ENCODE data around the gene ABLIM1.
"Not testable (repeated sequence)": the region's sequence is repeated elsewhere in the genome, so short reads cannot be mapped to it uniquely, and the experiment has no call there.

ABLIM1 gene

DNA sequence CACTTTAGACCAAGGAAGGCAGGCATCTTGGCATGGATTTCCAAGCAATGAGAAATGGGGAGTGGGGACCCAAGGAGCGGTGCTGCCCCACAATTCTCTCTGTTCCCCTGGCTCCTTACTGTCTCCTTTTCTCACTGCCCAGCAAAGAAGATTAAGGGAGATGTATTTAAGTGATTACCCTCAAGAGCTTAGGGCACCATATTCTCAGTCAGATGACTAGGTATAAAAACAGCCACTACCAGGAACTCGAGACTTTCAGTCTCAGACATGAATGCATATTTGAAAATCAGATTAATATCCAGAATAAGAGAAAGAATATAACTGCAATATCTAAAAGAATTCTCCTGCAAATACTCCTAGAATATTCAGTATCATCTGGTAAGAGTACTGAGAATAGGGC lies at the start of gene ABLIM1:
Gene ABLIM1, minus strand, starts transcription at position 101 of the 400 bp plus-strand sequence. Its CDS starts 75 bp downstream, at position 26.
- DNase-seq = no peak

DNA sequence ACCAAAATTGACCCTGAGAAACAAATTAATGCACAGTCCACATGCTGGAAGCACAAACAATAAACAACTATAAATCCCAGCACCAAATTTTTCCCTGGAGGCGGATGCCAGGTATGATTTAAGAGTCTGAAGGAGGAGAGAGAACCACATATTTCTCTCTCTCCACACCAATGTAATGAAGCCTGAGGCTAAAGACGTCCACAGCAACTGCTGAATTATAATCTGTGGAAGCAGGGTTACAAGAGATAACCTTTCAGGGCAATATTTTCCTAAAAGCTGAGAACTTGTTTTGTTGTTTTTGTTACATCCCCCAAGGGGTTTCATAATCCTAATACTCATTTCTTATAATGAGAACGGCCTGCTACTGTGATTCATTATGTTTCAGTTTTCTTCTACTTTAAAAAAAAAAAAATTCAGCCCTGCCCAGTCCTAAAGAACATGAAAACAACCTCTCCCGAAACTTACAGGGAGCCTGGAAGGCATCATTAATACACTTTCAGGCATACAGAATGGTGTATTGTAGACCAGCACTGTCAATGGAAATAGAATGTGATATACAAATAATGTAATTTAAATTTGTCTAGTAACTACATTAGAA lies 48.5 kb upstream of the ABLIM1 start:
- no peak for DNase-seq

DNA sequence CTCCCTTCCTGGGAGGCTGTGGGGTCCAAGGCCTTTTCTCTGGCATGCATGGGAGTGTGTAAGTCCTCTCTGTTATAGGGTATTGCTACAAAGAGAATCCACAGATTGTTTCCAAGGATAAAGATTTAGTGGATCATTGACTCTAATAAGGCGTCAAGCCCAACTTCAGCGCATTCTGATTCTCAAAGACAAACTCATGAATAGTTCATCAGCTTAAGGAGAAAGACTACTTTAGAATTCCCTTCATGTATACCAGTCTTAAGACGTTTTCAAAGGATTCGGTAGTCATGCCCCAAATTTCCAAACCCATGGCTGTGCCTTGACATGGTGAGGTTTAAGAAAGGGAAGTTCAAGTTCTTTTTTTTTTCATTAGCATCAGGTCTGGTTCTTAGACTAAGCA lies 46.6 kb upstream of the ABLIM1 start:
- DNase-seq = no peak

DNA sequence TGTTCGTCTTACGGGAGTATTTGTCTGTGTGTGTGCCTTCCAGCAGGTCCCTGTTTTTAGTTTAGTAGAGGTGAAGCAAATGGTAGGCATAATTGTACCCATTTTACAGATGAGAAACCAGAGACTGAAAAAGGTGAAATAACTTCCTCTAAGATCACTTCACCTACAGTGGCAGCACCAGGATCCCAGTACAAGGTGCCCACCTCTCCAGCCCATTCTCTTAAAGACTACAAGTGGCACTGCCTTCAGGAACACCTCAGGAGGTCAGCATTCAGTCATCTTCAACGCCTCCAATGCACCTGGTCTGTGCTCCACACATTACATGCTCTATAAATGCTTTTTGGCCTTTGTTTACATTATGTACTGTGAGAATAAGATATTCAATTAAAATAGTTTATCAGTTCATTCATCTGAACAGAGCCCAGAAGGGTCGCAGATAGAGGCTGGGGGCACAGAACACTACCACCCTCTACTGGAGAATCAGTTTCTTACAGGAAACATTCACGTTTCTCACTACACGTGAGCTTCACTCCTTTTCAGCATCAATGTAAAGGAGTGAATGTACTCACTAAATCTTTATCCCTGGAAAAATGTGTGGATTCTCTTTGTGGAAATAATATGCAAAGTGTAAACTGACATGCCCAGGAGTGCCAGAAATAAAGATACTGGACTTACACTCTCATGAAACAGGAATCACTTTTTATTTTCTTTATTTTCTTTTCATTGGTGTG lies 45.5 kb upstream of the ABLIM1 start:
- peak; percentile 10 for DNase-seq

DNA sequence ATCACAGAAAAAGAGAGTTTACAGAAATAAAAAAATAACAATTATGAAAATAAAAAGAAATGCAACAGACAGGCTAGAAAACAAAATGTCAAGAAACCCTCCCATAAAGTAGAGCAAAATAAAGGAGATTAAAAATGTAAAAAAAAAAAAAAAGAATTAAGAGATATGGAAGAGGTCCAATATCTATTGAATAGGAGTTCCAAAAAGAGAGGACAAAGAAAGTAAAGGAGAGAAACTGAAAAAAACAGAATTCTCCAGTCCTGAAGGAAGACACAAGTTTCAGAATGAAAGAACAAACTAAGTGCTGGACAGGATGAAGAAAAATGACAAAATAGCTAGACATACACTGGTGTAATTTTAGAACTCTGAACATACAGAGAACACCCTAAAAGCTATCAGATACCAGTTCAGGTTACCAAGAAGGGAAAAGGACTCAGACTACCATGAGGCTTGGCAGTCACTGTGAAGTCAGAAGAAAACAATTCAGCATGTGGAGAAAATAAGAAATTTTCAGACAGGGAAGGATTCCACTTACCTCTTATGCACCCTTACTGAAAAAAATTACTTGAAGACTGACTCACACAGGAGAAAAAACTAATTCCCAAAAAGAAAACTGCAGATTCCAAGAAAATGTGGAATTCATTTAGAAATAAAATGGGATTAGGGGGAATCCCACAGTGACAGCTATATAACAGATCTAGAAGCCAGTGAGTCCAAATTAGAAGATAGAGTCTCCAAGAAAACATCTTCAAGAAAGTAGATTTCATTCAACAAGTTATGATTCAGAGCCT lies 40.4 kb upstream of the ABLIM1 start:
- no peak for DNase-seq

DNA sequence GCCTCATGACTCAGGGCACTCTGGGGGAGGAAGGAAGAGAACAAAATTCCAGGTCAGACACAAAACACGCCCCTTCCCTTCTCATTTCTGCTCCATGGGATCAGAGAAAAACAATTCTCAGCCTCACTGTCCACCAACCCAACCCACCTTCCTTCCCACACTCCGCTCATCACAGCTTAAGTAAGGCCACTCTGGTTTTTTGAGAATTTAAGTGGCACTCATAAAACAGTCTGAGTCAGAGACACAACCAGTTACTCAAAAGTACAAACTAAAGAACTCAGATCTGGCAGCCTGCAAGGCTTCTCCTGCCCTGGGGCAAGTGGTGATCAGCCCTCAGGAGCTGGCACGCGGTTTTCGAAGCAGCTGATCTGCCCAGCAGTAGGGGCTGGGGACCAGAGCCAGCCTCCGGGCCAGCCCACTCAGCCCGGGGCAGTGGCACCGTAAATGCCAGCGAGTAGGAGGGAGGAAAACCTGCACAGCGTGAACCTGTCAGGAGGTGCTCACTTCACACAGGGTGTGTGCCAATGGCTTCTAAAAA lies 39.1 kb upstream of the ABLIM1 start:
- no peak for DNase-seq

DNA sequence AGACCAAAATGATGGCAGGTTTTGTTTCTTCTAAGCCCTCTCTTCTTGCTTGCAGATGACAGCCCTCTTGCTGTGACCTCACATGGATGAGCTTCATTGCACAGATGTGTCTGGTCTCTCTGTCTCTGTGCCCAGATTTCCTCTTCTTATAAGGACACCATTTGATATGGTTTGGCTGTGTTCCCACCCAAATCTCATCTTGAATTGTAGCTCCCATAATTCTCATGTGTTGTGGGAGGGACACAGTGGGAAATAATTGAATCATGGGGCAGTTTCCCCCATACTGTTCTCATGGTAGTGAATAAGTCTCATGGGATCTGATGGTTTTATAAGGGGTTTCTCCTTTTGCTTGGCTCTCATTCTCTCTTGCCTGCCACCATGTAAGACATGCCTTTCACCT lies 38.2 kb upstream of the ABLIM1 start:
- DNase-seq = not testable (repeated sequence)

DNA sequence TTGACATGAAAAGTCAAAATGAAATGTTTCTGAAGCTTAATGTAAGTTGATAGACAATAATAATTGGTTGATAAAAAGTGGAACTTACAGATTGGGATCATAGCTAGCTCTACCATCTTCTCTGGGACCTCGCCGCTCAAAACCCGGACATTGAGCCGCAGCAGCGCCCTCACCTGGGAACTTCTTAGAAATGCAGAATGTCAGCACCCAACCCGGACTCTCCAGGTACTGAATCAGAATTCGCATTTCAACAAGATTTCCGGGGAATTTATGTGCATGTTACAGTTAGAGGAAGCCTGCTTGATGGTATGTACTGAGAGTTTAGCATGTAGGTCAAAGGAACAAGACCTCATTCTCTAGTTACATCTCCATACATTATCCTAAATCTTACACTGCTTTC lies 36.7 kb upstream of the ABLIM1 start:
- peak; percentile 36 for DNase-seq

DNA sequence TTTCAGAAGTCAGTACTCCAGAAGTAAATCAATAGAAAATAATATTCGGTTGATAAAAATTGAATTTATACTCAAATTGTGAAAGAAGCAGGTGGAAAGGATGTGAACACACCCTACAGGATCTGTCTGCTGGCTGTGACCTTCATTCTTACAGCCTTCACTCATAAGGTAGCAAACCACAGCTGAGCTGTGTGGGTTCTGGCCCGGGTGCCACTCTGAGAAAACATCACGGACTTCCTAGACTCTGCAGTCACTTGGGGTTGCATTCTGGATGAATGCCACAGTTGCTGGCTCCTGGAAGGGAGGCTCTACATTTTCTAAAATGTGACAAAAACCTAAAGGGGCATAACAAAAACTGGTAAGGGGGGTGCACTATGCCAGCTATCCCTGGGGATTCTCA lies 36.0 kb upstream of the ABLIM1 start:
- DNase-seq = no peak

DNA sequence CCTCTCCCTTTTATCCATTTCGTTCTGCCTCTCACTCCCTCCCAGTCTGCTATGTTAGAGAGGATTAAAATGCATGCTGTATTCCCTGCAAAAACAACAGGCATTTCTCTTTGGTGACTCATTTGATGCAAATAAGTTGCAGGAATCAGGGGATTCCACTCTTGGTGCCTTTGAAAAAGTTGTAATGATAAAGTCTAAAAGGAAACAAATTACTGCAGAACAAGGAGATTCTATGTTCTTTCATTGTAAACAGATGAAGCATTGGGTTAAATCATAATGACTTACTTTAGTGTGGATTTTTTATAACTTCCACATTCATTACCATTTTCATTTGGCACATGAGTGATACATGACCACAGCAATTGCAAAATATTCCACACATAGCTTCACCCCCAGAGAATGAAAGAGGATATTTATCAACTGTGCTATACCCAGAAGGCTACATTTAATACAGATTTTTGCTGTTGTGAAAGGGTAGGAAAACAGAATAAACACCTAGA lies 33.4 kb upstream of the ABLIM1 start:
- DNase-seq = no peak

DNA sequence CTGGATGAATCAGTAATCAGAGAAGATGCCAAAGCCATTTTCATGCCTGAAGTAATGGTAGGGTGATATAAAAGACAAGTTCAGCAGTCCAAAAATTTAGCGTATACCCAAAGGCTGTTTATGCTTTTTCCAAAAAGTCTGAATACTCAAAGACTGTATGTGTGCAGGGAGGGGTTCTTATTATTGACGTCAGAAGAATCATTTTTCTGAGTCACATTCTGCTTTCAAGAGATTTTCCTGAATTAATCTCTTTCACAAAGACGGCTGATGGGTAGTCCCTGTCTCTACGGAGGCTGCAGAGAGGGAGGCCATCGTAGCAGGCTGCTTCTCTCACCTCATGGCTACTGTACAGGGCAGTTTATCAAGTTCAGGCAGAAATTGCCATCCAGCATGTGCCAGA lies 30.7 kb upstream of the ABLIM1 start:
- DNase-seq = no peak

DNA sequence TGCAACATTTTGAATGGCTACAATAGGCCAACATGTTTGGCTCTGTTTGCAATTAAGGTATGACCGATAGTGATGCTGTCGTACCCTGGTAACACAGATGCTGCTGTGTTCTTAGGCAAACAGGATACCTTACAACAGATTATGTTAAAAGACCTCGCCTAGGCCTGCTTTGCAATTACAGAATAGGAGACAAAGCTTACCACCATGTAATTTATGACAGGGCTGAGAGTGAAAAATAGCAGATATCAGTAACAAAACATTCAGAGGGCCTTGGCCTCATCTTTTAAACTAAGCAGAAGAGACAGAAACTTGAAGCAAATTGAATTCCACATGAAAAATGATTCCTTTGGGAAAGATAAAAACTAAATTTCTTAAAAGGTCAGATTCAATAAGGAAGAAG lies 29.4 kb upstream of the ABLIM1 start:
- DNase-seq = no peak

DNA sequence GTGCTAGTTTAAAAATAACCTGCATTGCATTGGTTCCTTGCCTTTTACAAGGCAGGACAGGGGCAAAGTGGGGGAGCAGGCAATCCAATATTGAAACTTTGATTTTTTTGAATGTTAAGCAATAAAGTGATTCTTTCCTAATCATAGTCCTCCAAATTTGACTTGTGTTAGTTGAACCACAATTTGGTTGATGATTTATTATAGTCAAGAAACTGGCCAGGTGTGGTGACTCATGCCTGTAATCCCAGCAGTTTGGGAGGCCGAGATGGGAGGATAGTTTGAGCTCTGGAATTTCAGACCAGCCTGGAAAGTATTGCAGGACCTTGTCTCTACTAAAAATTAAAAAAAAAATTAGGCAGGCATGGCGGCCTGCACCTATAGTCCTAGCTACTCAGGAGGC lies 27.9 kb upstream of the ABLIM1 start:
- no peak for DNase-seq

DNA sequence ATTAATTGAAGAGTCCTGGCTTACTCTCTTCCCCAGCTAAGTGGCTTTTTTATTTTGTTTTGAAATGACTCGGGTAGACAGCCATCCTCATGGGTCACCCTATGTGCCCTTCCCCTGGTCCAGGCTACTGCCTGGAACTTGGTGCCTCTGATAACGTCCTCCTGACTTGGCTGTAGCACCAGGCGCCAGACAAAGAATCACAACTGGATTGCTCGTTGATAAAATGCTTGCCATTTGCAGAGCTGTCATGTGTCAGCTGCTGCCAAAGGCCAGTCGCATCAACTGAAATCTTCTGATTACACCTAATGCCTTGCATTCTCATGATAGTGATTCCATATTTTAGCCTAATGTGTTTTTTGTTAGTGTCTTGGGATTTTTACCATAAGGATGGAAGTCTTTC lies 27.4 kb upstream of the ABLIM1 start:
- DNase-seq = no peak

DNA sequence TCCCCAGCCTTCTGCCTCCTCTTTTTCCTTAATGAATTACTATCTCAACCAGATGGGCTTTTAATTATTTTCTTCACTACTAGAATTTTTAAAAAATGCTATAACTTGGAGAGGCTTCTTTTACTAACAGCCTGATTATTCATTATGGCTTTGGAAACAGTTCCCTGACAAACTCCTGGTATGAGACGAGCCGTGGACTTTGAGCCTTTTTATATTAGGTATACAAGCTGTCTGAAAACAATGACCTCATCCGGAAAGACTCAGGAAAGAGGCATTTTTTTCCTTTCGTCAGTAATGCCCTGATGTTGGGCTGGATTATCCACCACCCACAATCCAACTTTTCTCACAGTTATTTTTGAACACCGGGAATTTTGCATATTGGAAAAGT lies 26.7 kb upstream of the ABLIM1 start:
- DNase-seq = no peak

DNA sequence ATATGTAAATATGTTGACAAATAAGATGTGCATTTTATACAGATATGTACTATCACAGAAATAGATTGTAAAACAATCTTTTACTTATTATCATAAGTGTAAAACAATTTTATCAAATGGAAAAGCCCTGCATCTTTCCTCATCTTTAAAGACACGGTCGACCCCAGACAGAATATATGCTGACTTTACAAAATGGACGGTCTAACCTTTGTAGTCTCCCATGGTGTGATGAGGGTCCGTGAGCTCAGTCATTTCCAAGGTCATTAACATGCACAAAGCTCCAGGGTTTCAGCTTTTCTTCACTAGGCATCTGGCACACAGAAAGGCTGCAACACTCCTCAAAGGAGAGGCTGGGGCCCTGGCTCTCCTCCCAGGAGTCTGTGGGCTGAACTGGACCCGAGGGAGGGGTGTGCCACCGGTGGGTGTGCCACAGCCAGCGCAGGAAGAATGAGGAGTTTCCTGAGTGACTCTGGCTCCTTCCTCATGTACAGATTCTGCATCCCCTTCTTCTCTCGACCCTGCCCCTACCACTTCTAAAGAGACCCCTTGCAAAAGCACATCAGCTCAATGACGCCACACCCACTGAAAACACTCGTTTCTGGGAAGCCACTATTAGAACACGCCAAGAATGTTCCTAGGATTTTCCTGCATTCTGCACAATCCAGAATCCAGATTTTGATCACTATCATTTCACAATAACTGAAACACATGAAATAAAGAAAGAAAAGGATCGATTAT lies 26.2 kb upstream of the ABLIM1 start:
- no peak for DNase-seq

DNA sequence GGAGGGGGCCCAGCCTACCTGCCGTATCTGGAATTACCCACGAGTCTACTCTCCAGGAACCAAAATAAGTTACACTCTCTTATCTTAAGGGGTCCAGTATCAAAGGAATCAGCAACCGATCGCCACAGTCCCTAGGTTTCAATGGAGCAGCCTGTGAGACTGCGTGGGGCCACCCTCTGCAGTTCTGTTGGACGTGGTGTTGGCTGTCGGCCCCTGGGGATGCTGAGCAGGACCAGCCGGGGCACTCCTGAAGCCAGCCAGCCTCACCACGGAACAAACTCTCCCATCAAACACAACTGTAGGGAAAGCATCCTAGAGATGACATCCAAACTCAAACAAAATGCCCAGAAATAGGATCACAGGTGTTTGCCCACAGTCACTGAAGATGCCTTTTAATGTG lies 25.5 kb upstream of the ABLIM1 start:
- DNase-seq = no peak

DNA sequence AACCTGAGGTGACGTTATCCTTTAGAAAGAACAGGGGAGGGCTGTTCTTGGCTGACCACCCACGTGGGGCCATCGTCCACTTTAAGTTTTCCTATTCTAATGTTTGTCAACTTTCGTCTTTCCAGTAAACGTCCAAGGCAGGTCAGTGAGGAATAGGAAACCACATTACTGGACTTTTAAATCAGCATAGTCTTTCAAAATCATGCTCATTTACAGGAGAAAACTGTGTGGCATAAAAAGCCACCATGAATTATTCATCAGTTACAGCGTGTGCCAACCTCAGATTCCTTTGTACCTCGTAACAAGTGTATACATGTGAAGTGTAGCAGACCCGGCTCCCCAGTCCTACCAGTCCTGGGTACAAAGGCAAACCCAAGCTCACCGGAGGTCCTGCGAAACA lies 25.1 kb upstream of the ABLIM1 start:
- no peak for DNase-seq

DNA sequence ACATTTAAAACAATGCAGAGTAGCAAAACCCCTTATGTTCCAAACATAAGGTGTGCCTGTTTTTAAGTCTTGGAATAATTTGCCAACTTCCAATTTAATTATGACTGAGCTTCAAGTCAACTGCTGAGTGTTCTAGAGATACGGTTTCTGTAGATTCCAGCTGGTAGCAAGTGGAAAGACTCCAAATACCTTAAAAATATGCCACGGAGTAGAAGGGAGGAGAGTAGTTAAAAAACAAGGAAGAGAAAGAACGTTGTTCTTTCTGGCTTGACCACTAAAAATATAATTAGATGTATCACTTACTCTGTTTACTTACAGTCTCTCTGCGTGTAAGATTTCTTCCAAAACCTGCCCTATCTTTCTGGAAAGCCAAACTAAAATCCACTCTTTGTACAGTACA lies 24.5 kb upstream of the ABLIM1 start:
- no peak for DNase-seq

DNA sequence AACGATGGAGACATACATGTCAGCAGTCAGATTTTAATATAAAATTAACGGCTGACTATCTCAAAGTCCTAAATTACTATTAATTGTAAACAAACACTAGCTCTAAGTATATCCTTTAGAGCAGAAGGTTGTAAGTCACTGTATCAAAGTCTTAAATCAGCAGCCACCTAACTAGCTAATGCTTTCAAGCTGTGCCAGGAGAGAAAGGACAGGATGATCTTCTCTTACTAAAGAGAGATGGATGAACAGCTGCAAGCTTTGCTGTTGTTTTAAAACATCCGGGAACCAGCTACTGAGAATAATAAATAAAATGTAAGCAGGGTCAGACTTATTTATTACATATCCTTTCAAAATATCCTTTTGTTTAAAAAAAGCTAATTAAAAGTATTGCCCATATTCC lies 24.0 kb upstream of the ABLIM1 start:
- no peak for DNase-seq

DNA sequence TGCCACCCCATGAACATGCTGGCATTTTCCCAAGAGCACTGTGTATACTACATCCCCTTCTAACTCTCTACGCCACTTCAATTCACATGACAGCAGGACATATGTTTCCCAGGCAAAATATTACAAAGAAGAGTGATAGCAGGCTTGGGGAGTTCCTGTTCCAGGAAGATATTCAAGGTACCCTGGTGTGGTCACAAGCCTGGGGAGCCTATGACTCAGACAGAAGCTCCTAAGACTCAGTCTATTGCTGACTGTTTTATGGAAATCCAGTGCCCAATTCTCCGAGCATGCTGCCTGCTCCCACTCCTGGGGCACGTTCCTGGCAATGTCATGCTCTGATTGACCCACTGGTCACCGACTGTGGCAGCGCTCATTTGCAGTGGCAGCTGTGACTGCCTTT lies 23.5 kb upstream of the ABLIM1 start:
- no peak for DNase-seq

DNA sequence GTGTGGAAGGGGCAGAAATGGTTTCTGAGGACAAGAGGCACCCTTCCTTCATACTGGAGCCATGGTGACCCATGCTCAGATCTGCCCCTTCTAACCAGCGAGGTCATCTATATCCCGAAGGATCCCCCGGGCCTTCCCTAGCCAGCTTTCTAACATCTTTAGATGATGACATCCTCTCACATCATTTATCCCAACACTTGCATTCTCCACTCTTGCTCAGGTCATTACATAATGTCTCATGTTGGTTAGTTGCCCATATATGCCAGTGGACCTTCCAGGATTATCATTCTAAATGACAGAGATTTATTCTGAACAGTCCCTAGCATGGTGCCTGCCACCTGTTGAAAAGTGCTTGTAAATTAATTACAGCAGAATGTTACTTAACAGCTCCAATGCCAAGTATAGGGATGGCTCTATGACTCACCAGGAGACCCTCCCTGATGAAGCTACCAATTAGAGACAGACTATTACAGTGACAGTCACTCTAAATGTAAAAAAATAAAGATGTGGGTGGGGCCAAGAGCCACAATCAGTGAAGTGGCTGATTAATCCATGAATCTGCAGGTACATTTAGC lies 22.6 kb upstream of the ABLIM1 start:
- no peak for DNase-seq

DNA sequence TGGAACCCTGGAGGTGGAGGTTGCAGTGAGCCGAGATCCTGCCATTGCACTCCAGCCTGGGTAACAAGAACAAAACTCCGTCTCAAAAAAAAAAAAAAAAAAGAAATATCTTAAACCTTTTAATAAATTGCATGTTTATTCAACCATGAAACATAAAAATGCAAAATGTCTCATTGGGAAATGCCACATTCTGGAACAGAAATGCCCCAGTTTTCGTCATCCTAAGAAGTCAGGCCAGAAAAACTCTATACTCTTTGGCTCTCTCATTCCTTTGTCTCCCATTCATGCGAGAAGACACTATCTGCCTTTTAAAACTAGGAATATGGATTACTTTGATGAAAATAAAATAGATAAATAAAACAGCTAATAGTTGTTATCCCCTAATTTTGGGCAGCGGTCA lies 21.5 kb upstream of the ABLIM1 start:
- no peak for DNase-seq
